ENCODE measurements around the gene CCDC24. TPM values are rescaled to one million over a fixed set of nuclear protein-coding genes. Genes with fewer than 3 reads are reported as not detected.

Gene CCDC24
- total RNA-seq, 1 donor from 2014 or later: 4.8 TPM

GRCh38 chr1:44045064-44045463 is 53.7 kb downstream of the CCDC24 start:
- Histone ChIP-seq H3K36me3 (no peaks in the 10 kb centered on the region), H3K9me3 (no peaks in the 10 kb centered on the region), H3K4me3 (no peak overlapping the region), H3K27ac (no peak overlapping the region), H3K4me1 (peaks cover 0 to 20% of the 10 kb centered on the region in 2 donors), H3K27me3 (no peaks in the 10 kb centered on the region)
- no peak for DNase-seq (ENCODE audit: low spot score in 2 of 2)
- intact Hi-C loops (cut with DNase I): no loop called here
- TF ChIP-seq, protein P1, sequence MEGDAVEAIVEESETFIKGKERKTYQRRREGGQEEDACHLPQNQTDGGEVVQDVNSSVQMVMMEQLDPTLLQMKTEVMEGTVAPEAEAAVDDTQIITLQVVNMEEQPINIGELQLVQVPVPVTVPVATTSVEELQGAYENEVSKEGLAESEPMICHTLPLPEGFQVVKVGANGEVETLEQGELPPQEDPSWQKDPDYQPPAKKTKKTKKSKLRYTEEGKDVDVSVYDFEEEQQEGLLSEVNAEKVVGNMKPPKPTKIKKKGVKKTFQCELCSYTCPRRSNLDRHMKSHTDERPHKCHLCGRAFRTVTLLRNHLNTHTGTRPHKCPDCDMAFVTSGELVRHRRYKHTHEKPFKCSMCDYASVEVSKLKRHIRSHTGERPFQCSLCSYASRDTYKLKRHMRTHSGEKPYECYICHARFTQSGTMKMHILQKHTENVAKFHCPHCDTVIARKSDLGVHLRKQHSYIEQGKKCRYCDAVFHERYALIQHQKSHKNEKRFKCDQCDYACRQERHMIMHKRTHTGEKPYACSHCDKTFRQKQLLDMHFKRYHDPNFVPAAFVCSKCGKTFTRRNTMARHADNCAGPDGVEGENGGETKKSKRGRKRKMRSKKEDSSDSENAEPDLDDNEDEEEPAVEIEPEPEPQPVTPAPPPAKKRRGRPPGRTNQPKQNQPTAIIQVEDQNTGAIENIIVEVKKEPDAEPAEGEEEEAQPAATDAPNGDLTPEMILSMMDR (IDR thresholded peaks at IDR 0.05): no peak

Other genes with a start within 250 kb of the CCDC24 start
- not detected for gene ARTN, start 57.8 kb upstream of the CCDC24 start, total RNA-seq
- gene IPO13, start 44.6 kb upstream of the CCDC24 start, total RNA-seq: 6.2 TPM
- 69.3 TPM for gene DPH2, start 21.6 kb upstream of the CCDC24 start, total RNA-seq
- gene ATP6V0B, start 16.6 kb upstream of the CCDC24 start, total RNA-seq: 115 TPM
- gene B4GALT2, start 12.4 kb upstream of the CCDC24 start, total RNA-seq: 93.2 TPM
- 4.7 TPM for gene SLC6A9, start 39.9 kb downstream of the CCDC24 start, total RNA-seq
- not detected for gene KLF17, start 127.2 kb downstream of the CCDC24 start, total RNA-seq
- not detected for gene KLF18, start 150.0 kb downstream of the CCDC24 start, total RNA-seq
- 42.7 TPM for gene DMAP1, start 221.9 kb downstream of the CCDC24 start, total RNA-seq

Measured in ascending aorta (tissue), 2 donors.